Loucy (cell line): Measurements from ENCODE around the gene ZNF146.
A peak's percentile ranks its signal among the peaks of the same experiment; 100 is the strongest.
"Not testable (repeated sequence)": the region's sequence is repeated elsewhere in the genome, so short reads cannot be mapped to it uniquely, and the experiment has no call there.

Experiments
- H2AFZ ChIP-seq: fragments of 200-600 bp; sonication (generic); 2 replicates; pipeline ENCODE4 v1.6.0; 2016; ENCODE audit warnings: antibody characterized with exemption, mild to moderate bottlenecking, low read length, moderate library complexity
- H3F3A ChIP-seq: fragments of 200-600 bp; 2 replicates; pipeline ENCODE4 v1.6.0; 2016; ENCODE audit warnings: antibody characterized with exemption, low read depth, mild to moderate bottlenecking
- H3K27me3 ChIP-seq: fragments of 200-600 bp; sonication (generic); 2 replicates; pipeline ENCODE4 v1.6.1; 2014; ENCODE audit warnings: low read length, mild to moderate bottlenecking; ENCODE audit not compliant: insufficient read depth, poor library complexity, severe bottlenecking
- H3K36me3 ChIP-seq: fragments of 200-600 bp; sonication (generic); 2 replicates; pipeline ENCODE4 v1.6.1; 2016; ENCODE audit warnings: low read length; ENCODE audit not compliant: insufficient read depth
- H3K4me1 ChIP-seq: fragments of 200-600 bp; sonication (generic); 2 replicates; pipeline ENCODE4 v1.5.1; 2014; ENCODE audit warnings: low read length, mild to moderate bottlenecking; ENCODE audit not compliant: insufficient read depth, poor library complexity, severe bottlenecking
- H3K4me2 ChIP-seq: fragments of 200-600 bp; sonication (generic); 2 replicates; pipeline ENCODE4 v1.6.0; 2014; ENCODE audit warnings: antibody characterized with exemption, low read length, low read depth, mild to moderate bottlenecking; ENCODE audit not compliant: poor library complexity, severe bottlenecking
- H3K4me3 ChIP-seq: fragments of 200-600 bp; sonication (generic); 2 replicates; pipeline ENCODE4 v1.5.1; 2014; ENCODE audit warnings: low read length, mild to moderate bottlenecking, mixed read lengths; ENCODE audit not compliant: poor library complexity, severe bottlenecking
- H3K79me2 ChIP-seq: fragments of 200-600 bp; sonication (generic); 2 replicates; pipeline ENCODE4 v1.6.1; 2014; ENCODE audit warnings: low read length; ENCODE audit not compliant: insufficient read depth
- H3K9ac ChIP-seq: fragments of 200-600 bp; sonication (generic); 2 replicates; pipeline ENCODE4 v1.6.0; 2014; ENCODE audit warnings: mild to moderate bottlenecking, low read depth, low read length, moderate library complexity; ENCODE audit not compliant: poor library complexity, severe bottlenecking
- H3K9me2 ChIP-seq: fragments of 200-600 bp; sonication (generic); replicated peaks from 2 replicates; pipeline ENCODE4 v1.6.1; 2016; ENCODE audit warnings: low read depth, low read length, mixed read lengths
- H3K9me3 ChIP-seq: fragments of 200-600 bp; sonication (generic); 2 replicates; pipeline ENCODE4 v1.6.1; 2014; ENCODE audit warnings: mild to moderate bottlenecking, antibody characterized with exemption, low read length, low read depth; ENCODE audit not compliant: insufficient read depth
- H4K20me1 ChIP-seq: fragments of 200-600 bp; sonication (generic); 2 replicates; pipeline ENCODE4 v1.6.0; 2014; ENCODE audit warnings: antibody characterized with exemption, low read length, mild to moderate bottlenecking; ENCODE audit not compliant: insufficient read depth, poor library complexity, severe bottlenecking
- CTCF ChIP-seq: fragments of 200-600 bp; sonication (generic); conservative IDR thresholded peaks from 2 replicates; pipeline ENCODE4 v1.5.1; 2014; ENCODE audit warnings: mild to moderate bottlenecking, antibody characterized with exemption, low read length
- EZH2phosphoT487 ChIP-seq: fragments of 200-600 bp; IDR thresholded peaks from 2 replicates; pipeline ENCODE4 v1.6.1; 2018; ENCODE audit warnings: antibody characterized with exemption, mild to moderate bottlenecking, moderate library complexity, borderline replicate concordance

ZNF146 gene

GRCh38 chr19:36214386-36215275 lies at the start of gene ZNF146, which contains the start of gene ZNF565:
Gene ZNF146, plus strand, starts transcription at chr19:36215106. Its CDS starts 21,335 bp downstream, at chr19:36236441.
Gene ZNF565, minus strand, starts transcription at chr19:36214665. Its CDS starts 12,680 bp downstream, at chr19:36201985.
- peak within 1 kb of the TSS; percentile 89 for H3K4me2 ChIP-seq
- H2AFZ ChIP-seq: peak within 1 kb of the TSS; percentile 97
- no peaks in the 10 kb centered on the region for H3K27me3 ChIP-seq
- H4K20me1 ChIP-seq: peaks cover 37% of the 10 kb centered on the region
- peak within 1 kb of the TSS; percentile 98 for H3K9ac ChIP-seq
- no peaks in the 10 kb centered on the region for H3K9me2 ChIP-seq
- H3K4me1 ChIP-seq: peaks cover 29% of the 10 kb centered on the region
- no peaks in the 10 kb centered on the region; the same call in 1 of the 2 replicates for H3F3A ChIP-seq
- peaks cover 2% of the 10 kb centered on the region; the same call in 1 of the 2 replicates for H3K36me3 ChIP-seq
- peaks cover 55% of the 10 kb centered on the region for H3K79me2 ChIP-seq
- peak within 1 kb of the TSS; percentile 95 for H3K4me3 ChIP-seq
- TF ChIP-seq EZH2phosphoT487: no peak
- no peak for TF ChIP-seq CTCF
- H3K9me3 ChIP-seq: no peaks in the 10 kb centered on the region

- Histone ChIP-seq H3K9me3 (no peaks in the 10 kb centered on the region), H3F3A (no peaks in the 10 kb centered on the region), H3K36me3 (no peaks in the 10 kb centered on the region), H3K27me3 (no peaks in the 10 kb centered on the region), H3K79me2 (no peaks in the 10 kb centered on the region), H2AFZ (no peak overlapping the region), H3K9me2 (no peaks in the 10 kb centered on the region), H3K4me3 (no peak overlapping the region), H3K9ac (no peak overlapping the region), H4K20me1 (no peaks in the 10 kb centered on the region), H3K4me1 (no peaks in the 10 kb centered on the region), H3K4me2 (no peak overlapping the region)
- TF ChIP-seq CTCF (no peak), EZH2phosphoT487 (no peak)
Measured at GRCh38 chr19:36169084-36169760, 45.7 kb upstream of the ZNF146 start.

GRCh38 chr19:36172852-36173251 lies 42.1 kb upstream of the ZNF146 start:
- H3K79me2 ChIP-seq: no peaks in the 10 kb centered on the region
- no peaks in the 10 kb centered on the region for H3K4me1 ChIP-seq
- no peaks in the 10 kb centered on the region for H4K20me1 ChIP-seq
- H3K9ac ChIP-seq: no peak overlapping the region
- no peak for TF ChIP-seq EZH2phosphoT487
- TF ChIP-seq CTCF: no peak
- H3K27me3 ChIP-seq: no peaks in the 10 kb centered on the region
- H3K9me3 ChIP-seq: no peaks in the 10 kb centered on the region
- no peak overlapping the region for H3K4me3 ChIP-seq
- H3K4me2 ChIP-seq: no peak overlapping the region
- no peak overlapping the region for H2AFZ ChIP-seq
- H3K9me2 ChIP-seq: no peaks in the 10 kb centered on the region
- H3F3A ChIP-seq: no peaks in the 10 kb centered on the region
- no peaks in the 10 kb centered on the region for H3K36me3 ChIP-seq

- H3K4me3 ChIP-seq, H3K9me3 ChIP-seq, H3K4me2 ChIP-seq, H3K27me3 ChIP-seq, H3K9ac ChIP-seq, H3K36me3 ChIP-seq, H4K20me1 ChIP-seq, H3K9me2 ChIP-seq, H3F3A ChIP-seq, H3K79me2 ChIP-seq, H3K4me1 ChIP-seq, H2AFZ ChIP-seq: not testable (repeated sequence)
Measured at GRCh38 chr19:36173846-36174245, 41.1 kb upstream of the ZNF146 start.

GRCh38 chr19:36179077-36179476 lies 35.8 kb upstream of the ZNF146 start:
- not testable (repeated sequence) for H4K20me1 ChIP-seq, H3K27me3 ChIP-seq, H3K9me3 ChIP-seq, H3F3A ChIP-seq, H3K4me3 ChIP-seq, H3K79me2 ChIP-seq, H3K9me2 ChIP-seq, H2AFZ ChIP-seq, H3K36me3 ChIP-seq, H3K4me1 ChIP-seq, H3K4me2 ChIP-seq, H3K9ac ChIP-seq
